H9 (cell line): Measurements from ENCODE around the gene CHI3L2. TPM values are rescaled to one million over a fixed set of nuclear protein-coding genes. Genes with fewer than 3 reads are reported as not detected.

Experiments used
- DNase-seq: peaks from one replicate; pipeline ENCODE4 v3.0.0-alpha.2; 2017
- H2AFZ ChIP-seq: one replicate; pipeline ENCODE4 v1.6.1; 2013; ENCODE audit warnings: mild to moderate bottlenecking, low read length, control low read depth, moderate library complexity
- H2AK5ac ChIP-seq: 2 replicates; pipeline ENCODE4 v1.6.1; 2013; ENCODE audit warnings: low read length, control low read depth, mixed read lengths; ENCODE audit not compliant: insufficient read length
- H2BK120ac ChIP-seq: one replicate; pipeline ENCODE4 v1.6.1; 2013; ENCODE audit warnings: low read depth, mild to moderate bottlenecking, low read length, control low read depth, inconsistent platforms; ENCODE audit not compliant: poor library complexity, severe bottlenecking
- H2BK12ac ChIP-seq: 2 replicates; pipeline ENCODE4 v1.6.1; 2013; ENCODE audit warnings: low read length, control low read depth, mixed read lengths, low read depth; ENCODE audit not compliant: insufficient read length
- H2BK15ac ChIP-seq: 2 replicates; pipeline ENCODE4 v1.6.1; 2013; ENCODE audit warnings: low read depth, low read length, control low read depth
- H2BK20ac ChIP-seq: one replicate; pipeline ENCODE4 v1.6.1; 2013; ENCODE audit warnings: low read depth, mild to moderate bottlenecking, low read length, control low read depth, inconsistent platforms; ENCODE audit not compliant: poor library complexity, severe bottlenecking
- H2BK5ac ChIP-seq: 2 replicates; pipeline ENCODE4 v1.6.1; 2013; ENCODE audit warnings: low read length, control low read depth, mixed read lengths; ENCODE audit not compliant: insufficient read length
- H3K14ac ChIP-seq: 2 replicates; pipeline ENCODE4 v1.6.1; 2013; ENCODE audit warnings: low read length, control low read depth; ENCODE audit not compliant: insufficient read depth
- H3K18ac ChIP-seq: 2 replicates; pipeline ENCODE4 v1.6.1; 2013; ENCODE audit warnings: low read depth, mild to moderate bottlenecking, mixed read lengths, low read length, control low read depth; ENCODE audit not compliant: insufficient read length
- H3K23ac ChIP-seq: 2 replicates; pipeline ENCODE4 v1.6.1; 2013; ENCODE audit warnings: low read length, control low read depth, mixed read lengths, low read depth; ENCODE audit not compliant: insufficient read length
- H3K23me2 ChIP-seq: 2 replicates; pipeline ENCODE4 v1.6.1; 2013; ENCODE audit warnings: low read depth, mild to moderate bottlenecking, mixed read lengths, low read length, control low read depth; ENCODE audit not compliant: insufficient read length, poor library complexity, severe bottlenecking
- H3K27ac ChIP-seq: 2 replicates; pipeline ENCODE4 v1.5.1; 2013; ENCODE audit warnings: low read length, control low read depth, mixed read lengths, low read depth; ENCODE audit not compliant: insufficient read length
- H3K27me3 ChIP-seq: 2 replicates; pipeline ENCODE4 v1.6.1; 2013; ENCODE audit warnings: low read length, control low read depth, inconsistent platforms; ENCODE audit not compliant: insufficient read depth
- H3K4ac ChIP-seq: 2 replicates; pipeline ENCODE4 v1.6.1; 2013; ENCODE audit warnings: low read depth, mild to moderate bottlenecking, control low read depth, inconsistent platforms, low read length, moderate library complexity
- H3K4me1 ChIP-seq: 2 replicates; pipeline ENCODE4 v1.6.1; 2013; ENCODE audit warnings: low read length, control low read depth, inconsistent platforms; ENCODE audit not compliant: insufficient read depth
- H3K4me2 ChIP-seq: 2 replicates; pipeline ENCODE4 v1.6.1; 2013; ENCODE audit warnings: low read length, control low read depth, mixed read lengths; ENCODE audit not compliant: insufficient read length, insufficient read depth
- H3K56ac ChIP-seq: 2 replicates; pipeline ENCODE4 v1.6.1; 2013; ENCODE audit warnings: low read depth, mild to moderate bottlenecking, mixed read lengths, low read length, control low read depth; ENCODE audit not compliant: insufficient read length
- H3K79me1 ChIP-seq: 2 replicates; pipeline ENCODE4 v1.6.1; 2013; ENCODE audit warnings: low read depth, mild to moderate bottlenecking, moderate library complexity, low read length, control low read depth, inconsistent platforms; ENCODE audit not compliant: insufficient read depth, poor library complexity, severe bottlenecking
- H3K79me2 ChIP-seq: 2 replicates; pipeline ENCODE4 v1.6.1; 2013; ENCODE audit warnings: low read length, control low read depth, inconsistent platforms; ENCODE audit not compliant: insufficient read depth
- H3K9ac ChIP-seq: 2 replicates; pipeline ENCODE4 v1.6.1; 2013; ENCODE audit warnings: low read length, control low read depth, mixed read lengths; ENCODE audit not compliant: insufficient read length; ENCODE audit errors: extremely low read depth
- H3K9me3 ChIP-seq: one replicate; pipeline ENCODE4 v1.6.1; 2013; ENCODE audit warnings: low read depth, low read length, inconsistent platforms; ENCODE audit not compliant: control insufficient read depth
- H3T11ph ChIP-seq: one replicate; pipeline ENCODE4 v1.6.1; 2013; ENCODE audit warnings: mild to moderate bottlenecking, low read length, control low read depth, inconsistent platforms
- H4K20me1 ChIP-seq: one replicate; pipeline ENCODE4 v1.6.1; 2013; ENCODE audit not compliant: control insufficient read depth, insufficient read length, insufficient read depth
- H4K5ac ChIP-seq: 2 replicates; pipeline ENCODE4 v1.6.1; 2013; ENCODE audit warnings: low read depth, mild to moderate bottlenecking, mixed read lengths, low read length, control low read depth; ENCODE audit not compliant: insufficient read length
- H4K8ac ChIP-seq: replicated peaks from 2 replicates; pipeline ENCODE4 v1.6.1; 2013; ENCODE audit warnings: low read length, control low read depth, mixed read lengths, low read depth; ENCODE audit not compliant: insufficient read length
- H4K91ac ChIP-seq: 2 replicates; pipeline ENCODE4 v1.6.1; 2013; ENCODE audit warnings: low read depth, mild to moderate bottlenecking, moderate library complexity, mixed read lengths, low read length, control low read depth; ENCODE audit not compliant: insufficient read length
- H3K27ac Mint-ChIP-seq, 3 experiments: 2 replicates in 2 of 3; 3 replicates in 1 of 3; pipeline ENCODE4 v1.8.0; 2020 to 2021; ENCODE audit warnings: mixed read lengths in 3 of 3, mild to moderate bottlenecking in 1 of 3, moderate library complexity in 1 of 3
- H3K27me3 Mint-ChIP-seq: 2 replicates; pipeline ENCODE4 v1.8.0; 2021; ENCODE audit warnings: low read depth, mild to moderate bottlenecking, moderate library complexity, mixed read lengths
- H3K36me3 Mint-ChIP-seq, 3 experiments: 2 replicates in 2 of 3; 3 replicates in 1 of 3; pipeline ENCODE4 v1.8.0; 2020 to 2021; ENCODE audit warnings: low read depth in 3 of 3, mixed read lengths in 3 of 3; ENCODE audit not compliant: insufficient read depth in 1 of 3
- H3K4me1 Mint-ChIP-seq, 2 experiments: 2 replicates each; pipeline ENCODE4 v1.8.0; 2020; ENCODE audit warnings: mixed read lengths in 2 of 2
- H3K4me3 Mint-ChIP-seq, 2 experiments: 2 replicates in 1 of 2; 3 replicates in 1 of 2; pipeline ENCODE4 v1.8.0; 2020 to 2021; ENCODE audit warnings: mild to moderate bottlenecking in 2 of 2, mixed read lengths in 2 of 2, moderate library complexity in 1 of 2
- H3K9me3 Mint-ChIP-seq, 2 experiments: 2 replicates in 1 of 2; 3 replicates in 1 of 2; pipeline ENCODE4 v1.8.0; 2020; ENCODE audit warnings: mild to moderate bottlenecking in 2 of 2, mixed read lengths in 2 of 2, moderate library complexity in 1 of 2
- WGBS: extraction: QIAGEN DNeasy Blood & Tissue Kit; methylation state at CpG from one replicate; pipeline ENCODE4 v1.1.7; 2013; ENCODE audit warnings: missing lambda C conversion rate, low lambda C conversion rate, mixed read lengths; ENCODE audit not compliant: insufficient read length; ENCODE audit errors: extremely low coverage; 5-methylcytosine and 5-hydroxymethylcytosine counted together
- total RNA-seq: library from RNA; stranded (reverse); gene quantifications from 2 replicates; pipeline ENCODE4 v1.2.1, GENCODE V29; 2021
- TF ChIP-seq, protein P1 (sequence below): fragments of 200-600 bp; sonication (generic); conservative IDR thresholded peaks from 3 replicates; pipeline ENCODE4 v1.8.0; 2021; ENCODE audit warnings: antibody characterized with exemption, mild to moderate bottlenecking

The CHI3L2 gene
- total RNA-seq, 1 experiment from 2014 or later, result not detected

DNA sequence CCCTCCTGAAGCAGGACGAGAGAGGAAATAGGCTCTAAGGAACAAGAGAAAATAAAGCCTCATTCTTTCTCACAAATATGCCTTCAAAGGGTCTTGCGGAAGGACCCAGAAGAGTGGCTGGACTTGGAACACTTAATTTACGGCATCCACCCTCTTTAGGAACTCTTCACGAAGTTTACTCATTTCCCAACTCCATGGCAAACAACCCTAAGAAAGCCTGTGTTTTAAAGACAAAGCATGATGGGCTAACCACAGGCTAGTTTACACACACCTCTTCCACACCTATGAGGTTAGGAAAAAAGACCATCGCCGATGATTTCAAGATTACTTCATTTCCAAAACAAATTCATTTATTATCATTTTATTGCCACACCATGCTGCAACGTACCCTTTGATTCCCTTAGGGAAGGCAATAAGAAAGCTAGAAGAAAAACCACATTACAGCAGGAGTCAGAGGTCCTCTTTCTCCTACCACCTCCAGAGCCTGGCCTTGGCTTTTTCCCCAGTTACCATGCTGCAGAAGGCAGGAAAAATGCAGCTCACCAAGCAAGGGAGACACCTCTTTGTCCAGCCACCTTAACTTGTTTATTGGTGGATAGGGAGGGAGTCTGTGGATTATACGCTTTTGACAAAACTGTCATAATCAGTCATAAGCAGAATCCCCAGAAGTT is 29.6 kb downstream of the CHI3L2 start:
- Histone ChIP-seq H3K23ac (no peak overlapping the region), H3K79me2 (no peaks in the 10 kb centered on the region), H3K18ac (no peak overlapping the region), H2BK12ac (no peak overlapping the region), H2BK20ac (no peak overlapping the region), H4K8ac (no peak overlapping the region), H3K4me2 (no peak overlapping the region), H3T11ph (no peak overlapping the region), H3K27ac (no peak overlapping the region), H2BK15ac (no peak overlapping the region), H3K14ac (no peak overlapping the region), H3K27me3 (no peaks in the 10 kb centered on the region), H3K9me3 (no peaks in the 10 kb centered on the region), H4K5ac (no peak overlapping the region), H3K79me1 (no peaks in the 10 kb centered on the region), H3K56ac (no peak overlapping the region), H2BK120ac (no peak overlapping the region), H3K4ac (no peak overlapping the region), H4K91ac (no peak overlapping the region), H2BK5ac (no peak overlapping the region), H3K4me1 (no peaks in the 10 kb centered on the region; the same call in 1 of the 2 replicates), H3K23me2 (no peaks in the 10 kb centered on the region), H2AFZ (no peak overlapping the region), H4K20me1 (no peaks in the 10 kb centered on the region), H2AK5ac (no peak overlapping the region), H3K9ac (no peak overlapping the region)
- no peak overlapping the region for H3K27ac Mint-ChIP-seq
- no peak overlapping the region for H3K4me3 Mint-ChIP-seq
- peaks cover 0 to 3% (median 0%) of the 10 kb centered on the region in 3 experiments; a peak in 2 of 7 replicates for H3K36me3 Mint-ChIP-seq
- DNase-seq, result no peak
- peaks cover 17 to 22% of the 10 kb centered on the region in 2 experiments for H3K4me1 Mint-ChIP-seq
- TF ChIP-seq, protein P1, sequence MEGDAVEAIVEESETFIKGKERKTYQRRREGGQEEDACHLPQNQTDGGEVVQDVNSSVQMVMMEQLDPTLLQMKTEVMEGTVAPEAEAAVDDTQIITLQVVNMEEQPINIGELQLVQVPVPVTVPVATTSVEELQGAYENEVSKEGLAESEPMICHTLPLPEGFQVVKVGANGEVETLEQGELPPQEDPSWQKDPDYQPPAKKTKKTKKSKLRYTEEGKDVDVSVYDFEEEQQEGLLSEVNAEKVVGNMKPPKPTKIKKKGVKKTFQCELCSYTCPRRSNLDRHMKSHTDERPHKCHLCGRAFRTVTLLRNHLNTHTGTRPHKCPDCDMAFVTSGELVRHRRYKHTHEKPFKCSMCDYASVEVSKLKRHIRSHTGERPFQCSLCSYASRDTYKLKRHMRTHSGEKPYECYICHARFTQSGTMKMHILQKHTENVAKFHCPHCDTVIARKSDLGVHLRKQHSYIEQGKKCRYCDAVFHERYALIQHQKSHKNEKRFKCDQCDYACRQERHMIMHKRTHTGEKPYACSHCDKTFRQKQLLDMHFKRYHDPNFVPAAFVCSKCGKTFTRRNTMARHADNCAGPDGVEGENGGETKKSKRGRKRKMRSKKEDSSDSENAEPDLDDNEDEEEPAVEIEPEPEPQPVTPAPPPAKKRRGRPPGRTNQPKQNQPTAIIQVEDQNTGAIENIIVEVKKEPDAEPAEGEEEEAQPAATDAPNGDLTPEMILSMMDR, result no peak
- no CpG with 5 or more reads among the region's 8 CpGs for WGBS
- peaks cover 0 to 2% of the 10 kb centered on the region in 2 experiments; a peak in 3 of 5 replicates for H3K9me3 Mint-ChIP-seq
- H3K27me3 Mint-ChIP-seq, result peaks cover 7% of the 10 kb centered on the region
